Measurements from ENCODE around the gene BCL2L2.
"Not testable (repeated sequence)": the region's sequence is repeated elsewhere in the genome, so short reads cannot be mapped to it uniquely, and the experiment has no call there.

BCL2L2 gene

DNA sequence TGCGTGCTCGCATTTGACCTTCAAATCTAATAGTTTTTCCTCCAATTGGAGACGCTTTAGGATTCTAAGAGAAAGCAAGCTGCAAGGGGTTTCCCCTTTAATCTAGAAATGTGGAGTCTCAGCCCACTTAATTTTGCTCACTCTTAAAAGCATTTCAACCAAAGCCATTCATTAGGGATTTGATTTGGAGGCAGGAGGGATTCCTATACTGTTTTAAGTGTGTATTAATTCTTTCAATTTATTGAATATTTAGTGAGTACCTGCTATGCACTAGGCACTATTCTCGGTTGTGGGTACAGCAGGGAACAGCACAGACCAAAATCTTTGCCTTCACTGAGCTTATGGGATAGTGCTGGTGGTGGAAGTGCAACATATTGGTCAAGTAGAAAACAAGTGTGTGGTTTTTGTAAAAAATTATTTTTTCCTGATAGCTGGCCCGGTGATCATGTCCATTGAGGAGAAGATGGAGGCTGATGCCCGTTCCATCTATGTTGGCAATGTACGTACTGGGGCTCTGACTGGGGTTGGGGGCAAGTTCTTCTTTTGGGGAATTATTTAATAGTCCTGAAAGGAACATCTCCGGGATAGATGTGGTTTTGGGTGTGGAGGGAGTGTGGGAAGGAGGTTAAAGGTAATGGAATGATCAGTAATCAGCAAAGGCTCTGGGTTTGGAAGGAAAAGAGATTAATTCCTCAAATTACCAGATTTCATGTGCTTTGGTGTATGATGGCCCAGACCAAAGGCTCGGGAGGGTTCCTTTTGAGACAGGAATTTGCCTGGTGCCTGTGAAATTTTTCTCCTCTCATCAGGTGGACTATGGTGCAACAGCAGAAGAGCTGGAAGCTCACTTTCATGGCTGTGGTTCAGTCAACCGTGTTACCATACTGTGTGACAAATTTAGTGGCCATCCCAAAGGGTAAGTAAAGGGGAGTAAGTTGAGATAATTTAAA is 16.2 kb downstream of the BCL2L2 start:
- in situ Hi-C loops (cut with HindIII; ENCODE audit: low sequenced_read_pairs) = no loop called here

DNA sequence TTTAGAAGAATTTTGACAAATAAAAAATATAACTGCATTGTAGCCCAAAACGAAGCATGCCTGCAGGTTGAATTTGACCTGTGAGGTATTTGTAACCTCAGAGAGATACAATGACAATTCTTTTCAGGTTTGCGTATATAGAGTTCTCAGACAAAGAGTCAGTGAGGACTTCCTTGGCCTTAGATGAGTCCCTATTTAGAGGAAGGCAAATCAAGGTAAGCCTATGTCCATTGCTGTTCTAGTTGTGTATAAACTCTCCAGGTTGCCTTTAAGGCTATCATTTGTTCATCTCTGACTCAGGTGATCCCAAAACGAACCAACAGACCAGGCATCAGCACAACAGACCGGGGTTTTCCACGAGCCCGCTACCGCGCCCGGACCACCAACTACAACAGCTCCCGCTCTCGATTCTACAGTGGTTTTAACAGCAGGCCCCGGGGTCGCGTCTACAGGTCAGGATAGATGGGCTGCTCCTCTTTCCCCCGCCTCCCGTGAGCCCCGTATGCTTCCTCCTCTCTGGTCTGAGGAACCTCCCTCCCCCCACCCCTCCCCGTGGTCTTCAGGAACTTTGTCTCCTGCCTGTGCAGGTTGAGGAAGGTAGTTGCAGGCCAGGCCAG is 17.3 kb downstream of the BCL2L2 start:
- in situ Hi-C loops (cut with HindIII; ENCODE audit: low sequenced_read_pairs) = no loop called here

DNA sequence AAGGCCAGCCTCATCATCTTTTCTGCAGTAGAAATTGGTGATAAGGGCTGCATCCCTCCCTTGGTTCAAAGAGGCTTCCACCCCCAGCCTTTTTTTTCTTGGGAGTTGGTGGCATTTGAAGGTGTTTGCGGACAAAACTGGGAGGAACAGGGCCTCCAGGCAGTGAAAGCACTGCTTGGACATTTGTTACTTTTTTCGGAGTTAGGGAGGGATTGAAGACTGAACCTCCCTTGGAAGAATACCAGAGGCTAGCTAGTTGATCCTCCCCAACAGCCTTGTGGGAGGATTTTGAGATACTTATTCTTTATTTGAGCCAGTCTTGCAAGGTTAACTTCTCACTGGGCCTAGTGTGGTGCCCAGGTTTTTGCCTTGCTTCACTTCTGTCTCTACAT is 17.8 kb downstream of the BCL2L2 start:
- in situ Hi-C loops (cut with HindIII; ENCODE audit: low sequenced_read_pairs) = no loop called here

DNA sequence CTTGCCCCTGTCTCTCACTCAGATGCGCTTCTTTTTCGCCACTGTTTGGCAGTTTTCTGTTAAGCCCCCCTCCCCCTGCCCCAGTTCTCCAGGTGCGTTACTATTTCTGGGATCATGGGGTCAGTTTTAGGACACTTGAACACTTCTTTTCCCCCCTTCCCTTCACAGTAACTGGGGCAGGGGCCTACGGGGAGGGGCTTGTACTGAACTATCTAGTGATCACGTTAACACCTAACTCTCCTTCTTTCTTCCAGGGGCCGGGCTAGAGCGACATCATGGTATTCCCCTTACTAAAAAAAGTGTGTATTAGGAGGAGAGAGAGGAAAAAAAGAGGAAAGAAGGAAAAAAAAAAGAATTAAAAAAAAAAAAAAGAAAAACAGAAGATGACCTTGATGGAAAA is 18.4 kb downstream of the BCL2L2 start:
- in situ Hi-C loops (cut with HindIII; ENCODE audit: low sequenced_read_pairs) = no loop called here

DNA sequence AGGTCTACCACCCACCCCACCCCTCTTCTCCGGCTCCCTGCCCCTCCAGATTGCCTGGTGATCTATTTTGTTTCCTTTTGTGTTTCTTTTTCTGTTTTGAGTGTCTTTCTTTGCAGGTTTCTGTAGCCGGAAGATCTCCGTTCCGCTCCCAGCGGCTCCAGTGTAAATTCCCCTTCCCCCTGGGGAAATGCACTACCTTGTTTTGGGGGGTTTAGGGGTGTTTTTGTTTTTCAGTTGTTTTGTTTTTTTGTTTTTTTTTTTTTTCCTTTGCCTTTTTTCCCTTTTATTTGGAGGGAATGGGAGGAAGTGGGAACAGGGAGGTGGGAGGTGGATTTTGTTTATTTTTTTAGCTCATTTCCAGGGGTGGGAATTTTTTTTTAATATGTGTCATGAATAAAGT is 19.1 kb downstream of the BCL2L2 start:
- in situ Hi-C loops (cut with HindIII; ENCODE audit: low sequenced_read_pairs) = not testable (repeated sequence)

DNA sequence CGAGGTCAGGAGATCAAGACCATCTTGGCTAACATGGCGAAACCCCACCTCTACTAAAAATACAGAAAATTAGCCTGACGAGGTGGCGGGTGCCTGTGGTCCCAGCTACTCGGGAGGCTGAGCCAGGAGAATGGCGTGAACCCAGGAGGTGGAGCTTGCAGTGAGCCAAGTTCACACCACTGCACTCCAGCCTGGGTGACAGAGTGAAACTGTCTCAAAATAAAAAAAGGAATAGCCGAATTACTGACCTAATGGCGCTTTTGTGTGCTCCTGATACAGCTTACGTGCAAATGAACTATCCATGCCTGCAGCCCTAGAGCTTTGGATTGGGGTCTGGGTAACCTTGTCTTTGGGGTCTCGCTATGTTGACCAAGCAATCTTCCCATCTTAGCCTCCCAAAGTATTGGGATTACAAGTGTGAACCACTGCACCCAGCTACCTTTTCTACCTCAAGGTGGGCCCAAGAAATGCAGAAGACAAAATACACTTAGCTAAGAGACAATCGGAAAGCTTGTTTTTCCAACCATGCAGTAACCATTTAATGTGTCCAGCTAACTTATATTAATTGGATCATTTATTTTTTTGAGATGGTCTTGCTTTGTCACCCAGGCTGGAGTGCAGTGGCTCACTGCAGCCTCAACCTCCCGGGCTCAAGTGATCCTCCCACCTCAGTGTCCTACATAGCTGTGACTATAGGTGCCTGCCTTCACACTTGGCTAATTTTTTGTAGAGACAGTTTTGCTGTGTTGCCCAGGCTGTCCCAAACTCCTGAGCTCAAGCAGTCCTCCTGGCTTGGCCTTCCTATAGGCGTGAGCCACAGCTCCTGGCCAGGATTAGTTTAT is 20.1 kb downstream of the BCL2L2 start:
- in situ Hi-C loops (cut with HindIII; ENCODE audit: low sequenced_read_pairs) = no loop called here

DNA sequence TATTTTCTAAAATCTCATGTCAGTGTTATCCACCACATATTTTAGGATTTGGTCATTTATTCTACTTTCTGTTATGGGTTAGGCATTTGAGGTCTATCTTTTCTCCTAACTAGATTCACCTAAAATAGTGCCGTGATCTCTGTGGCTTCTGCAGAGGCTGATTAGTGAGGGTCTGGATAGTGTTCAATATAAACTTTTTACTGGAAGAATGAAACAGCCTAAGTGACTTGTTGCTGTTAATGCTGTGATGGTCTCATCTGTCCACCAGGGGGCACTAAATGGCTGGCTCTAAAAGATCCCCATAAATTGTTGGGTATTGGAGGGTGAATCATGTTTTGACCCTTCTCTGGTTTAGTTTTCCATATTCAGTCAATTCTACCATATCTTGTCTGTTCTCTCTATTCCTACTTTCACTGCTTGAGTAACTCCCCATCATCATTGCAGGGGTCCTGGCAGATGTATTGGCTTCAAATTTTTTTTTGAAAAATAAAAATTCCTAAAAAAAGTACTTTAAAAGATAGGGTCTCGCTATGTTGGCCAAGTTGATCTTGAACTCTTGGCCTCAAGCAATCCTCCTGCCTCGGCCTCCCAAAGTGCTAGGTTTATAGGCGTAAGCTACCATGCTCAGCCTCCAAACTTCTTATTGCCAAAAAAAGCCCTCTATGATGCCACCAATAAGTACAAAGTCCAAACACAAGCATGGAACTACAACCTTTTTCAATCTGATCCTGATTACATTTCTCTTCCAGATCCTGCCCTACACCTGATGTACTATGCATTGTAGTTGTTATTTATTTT is 21.5 kb downstream of the BCL2L2 start:
- in situ Hi-C loops (cut with HindIII; ENCODE audit: low sequenced_read_pairs) = no loop called here

DNA sequence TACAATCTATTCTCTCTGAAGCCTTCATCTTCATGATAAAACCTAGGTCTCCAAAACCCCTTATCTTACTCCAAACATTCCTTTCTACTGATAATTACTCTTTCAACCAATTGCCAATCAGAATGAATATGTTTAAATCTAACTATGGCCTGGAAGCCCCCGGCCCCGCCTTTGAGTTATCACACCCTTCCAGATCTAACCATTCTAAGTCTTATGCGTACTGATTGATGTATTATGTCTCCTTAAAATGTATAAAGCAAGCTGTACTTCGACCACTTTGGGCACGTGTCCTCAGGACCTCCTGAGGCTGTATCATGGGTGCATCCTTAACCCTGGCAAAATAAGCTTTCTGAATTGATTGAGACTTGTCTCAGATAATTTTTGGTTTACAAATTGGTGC is 29.0 kb downstream of the BCL2L2 start:
- in situ Hi-C loops (cut with HindIII; ENCODE audit: low sequenced_read_pairs) = no loop called here

DNA sequence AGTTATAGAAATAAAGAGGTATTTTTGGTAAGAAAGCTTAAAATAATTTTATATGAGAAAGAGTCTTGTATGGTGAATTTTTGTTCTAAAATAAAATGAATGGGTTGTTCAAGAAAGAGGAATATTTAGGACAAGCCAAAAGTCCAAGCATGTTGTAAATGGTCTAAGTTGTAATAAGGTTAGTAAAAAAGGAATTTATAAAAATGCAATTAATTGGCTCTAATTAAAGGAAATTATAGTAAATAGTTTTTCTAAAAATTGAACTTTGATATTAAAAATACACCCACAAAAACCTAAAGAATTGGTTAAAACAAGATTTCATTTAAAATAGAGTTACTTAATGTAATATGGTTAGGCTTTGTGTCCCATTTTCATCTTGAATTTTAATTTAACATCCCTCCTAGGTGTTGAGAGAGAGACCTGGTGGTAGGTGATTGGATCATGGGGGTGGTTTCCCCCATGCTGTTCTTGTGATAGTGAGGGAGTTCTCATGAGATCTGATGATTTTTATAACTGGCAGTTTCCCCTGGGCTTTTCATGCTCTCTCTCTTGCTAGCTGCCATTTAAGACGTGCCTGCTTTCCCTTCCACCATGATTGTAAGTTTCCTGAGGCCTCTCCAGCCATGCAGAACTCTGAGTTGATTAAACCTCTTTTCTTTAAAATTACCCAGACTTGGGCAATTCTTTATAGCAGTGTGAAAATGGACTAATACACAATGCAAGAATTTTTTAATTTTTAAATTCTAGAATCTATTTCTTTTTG is 33.1 kb downstream of the BCL2L2 start:
- in situ Hi-C loops (cut with HindIII; ENCODE audit: low sequenced_read_pairs) = no loop called here

DNA sequence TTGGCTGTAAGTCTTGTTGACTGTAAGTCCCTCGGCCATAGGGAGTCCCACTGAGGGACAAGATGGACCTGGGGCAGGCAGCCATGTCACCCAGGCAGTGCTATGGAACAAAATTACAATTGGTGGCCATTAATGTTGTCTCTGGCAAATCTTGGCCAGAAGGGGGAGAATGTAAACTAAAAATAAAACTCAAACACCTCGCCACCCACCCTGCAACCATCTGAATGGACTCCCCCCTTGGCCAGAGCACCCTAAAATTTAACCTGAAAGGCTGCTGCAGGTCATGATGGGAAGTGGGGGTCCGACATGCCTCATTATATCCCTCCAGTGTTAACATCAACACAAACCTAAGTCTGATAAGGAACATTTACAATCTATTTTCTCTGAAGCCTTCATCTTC is 37.8 kb downstream of the BCL2L2 start:
- in situ Hi-C loops (cut with HindIII; ENCODE audit: low sequenced_read_pairs) = no loop called here

DNA sequence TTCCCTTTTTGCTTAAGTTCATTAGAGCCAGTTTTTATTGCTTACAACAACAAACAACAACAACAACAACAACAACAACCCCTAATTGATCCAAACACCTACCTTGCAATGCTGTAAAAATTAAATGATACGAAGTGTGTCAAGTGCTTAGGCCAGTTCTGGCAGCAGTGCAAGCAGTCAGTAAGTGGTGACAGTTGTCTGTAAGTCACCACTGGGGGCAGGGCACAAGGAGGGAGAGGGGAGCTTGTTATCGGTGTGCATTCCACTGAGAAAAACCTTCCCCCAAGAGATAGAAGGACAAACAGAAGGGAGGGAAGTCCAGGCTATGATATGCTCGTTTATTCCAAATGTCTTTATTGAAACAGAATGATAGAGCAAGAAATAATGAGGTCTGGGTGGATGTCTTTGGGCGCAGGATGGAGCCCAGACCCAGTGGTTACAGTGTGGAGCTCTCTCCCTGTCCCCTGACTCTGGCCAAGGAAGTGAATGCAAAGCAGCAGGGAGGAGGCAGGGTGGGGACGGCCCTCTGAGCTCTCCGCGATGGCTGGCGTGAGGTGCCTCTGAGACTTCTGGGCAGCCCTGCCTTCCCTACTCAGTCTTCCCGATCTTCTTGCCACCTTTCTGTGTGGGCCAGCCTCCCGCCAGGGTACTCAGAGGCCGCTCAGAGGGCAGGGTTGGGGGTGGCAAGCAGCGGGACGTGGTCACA is 39.5 kb downstream of the BCL2L2 start:
- in situ Hi-C loops (cut with HindIII; ENCODE audit: low sequenced_read_pairs) = no loop called here

DNA sequence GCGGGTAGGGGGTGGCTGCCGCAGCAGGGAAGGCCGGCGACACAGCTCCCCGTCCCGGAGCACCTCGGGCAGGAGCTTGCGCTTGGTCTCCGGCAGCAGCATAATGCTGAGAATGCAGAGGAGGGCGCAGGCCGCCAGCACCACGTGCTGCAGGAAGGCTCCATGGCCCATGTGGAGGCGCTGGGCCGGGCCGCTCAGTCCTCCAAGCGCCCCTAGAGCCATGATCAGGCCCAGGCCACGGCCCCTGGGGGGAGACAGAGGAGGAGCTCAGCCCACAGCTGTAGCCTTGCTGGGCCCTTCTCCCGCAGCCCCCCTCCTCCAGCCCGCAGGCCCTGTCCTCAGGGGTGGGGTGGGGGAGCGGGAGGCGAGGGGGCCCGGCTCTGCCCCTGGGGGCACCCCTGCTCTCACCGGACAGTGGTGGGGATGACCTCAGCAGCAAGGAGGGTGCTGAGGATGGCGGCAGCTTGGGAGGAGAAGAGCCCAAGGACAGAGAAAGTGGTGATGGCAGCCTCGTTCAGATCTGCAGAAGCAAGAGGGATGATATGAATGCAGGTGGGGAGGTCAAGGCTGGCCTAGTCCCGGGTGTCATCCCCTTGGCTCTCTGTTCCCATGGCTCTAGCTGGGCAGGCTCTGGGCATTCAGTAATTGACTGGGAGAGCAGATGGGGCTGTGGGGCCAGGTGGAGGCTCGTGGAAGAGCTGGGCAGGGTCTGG is 40.2 kb downstream of the BCL2L2 start:
- in situ Hi-C loops (cut with HindIII; ENCODE audit: low sequenced_read_pairs) = no loop called here

DNA sequence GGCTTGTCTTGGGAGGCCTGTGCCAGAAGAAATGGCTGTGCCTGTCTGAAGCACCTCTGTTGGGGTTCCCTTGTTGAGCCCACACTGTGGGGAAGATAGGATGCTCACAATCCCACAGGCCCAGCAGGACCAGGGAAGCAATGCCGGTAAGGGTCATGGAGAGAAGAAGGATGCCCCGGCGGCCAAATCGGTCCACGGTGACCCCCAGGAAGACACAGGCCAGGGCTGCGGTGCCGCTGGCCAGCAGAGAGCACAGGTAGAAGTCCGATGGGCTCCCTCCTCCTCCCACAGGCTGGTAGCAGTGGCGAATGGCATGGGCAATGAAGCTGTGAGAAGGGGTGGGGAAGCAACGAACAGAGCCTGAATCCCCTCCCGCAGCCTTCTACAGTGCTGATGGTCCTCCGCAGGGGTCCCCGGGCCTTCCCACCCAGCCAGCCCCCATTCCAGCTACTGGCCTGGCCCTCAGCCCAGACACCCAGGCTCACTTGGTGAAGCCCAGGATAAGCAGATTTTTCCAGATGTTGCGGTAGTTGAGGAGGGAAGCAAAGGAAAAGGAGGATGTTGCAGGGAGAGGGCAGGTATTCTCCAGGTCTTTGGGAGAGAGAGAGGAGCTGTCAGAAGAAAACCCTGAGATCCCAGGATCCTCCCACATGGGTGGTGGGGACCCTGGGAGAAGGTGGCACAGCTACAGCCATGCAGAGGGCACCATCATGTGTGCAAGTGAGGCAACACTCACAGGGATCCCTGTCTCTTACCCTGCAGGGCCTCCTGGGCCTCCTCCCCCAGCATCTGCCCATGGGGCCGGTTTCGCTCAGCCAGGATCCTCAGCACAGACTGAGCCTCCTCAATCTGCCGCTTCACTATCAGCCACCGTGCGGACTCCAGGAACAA is 41.0 kb downstream of the BCL2L2 start:
- in situ Hi-C loops (cut with HindIII; ENCODE audit: low sequenced_read_pairs) = no loop called here

DNA sequence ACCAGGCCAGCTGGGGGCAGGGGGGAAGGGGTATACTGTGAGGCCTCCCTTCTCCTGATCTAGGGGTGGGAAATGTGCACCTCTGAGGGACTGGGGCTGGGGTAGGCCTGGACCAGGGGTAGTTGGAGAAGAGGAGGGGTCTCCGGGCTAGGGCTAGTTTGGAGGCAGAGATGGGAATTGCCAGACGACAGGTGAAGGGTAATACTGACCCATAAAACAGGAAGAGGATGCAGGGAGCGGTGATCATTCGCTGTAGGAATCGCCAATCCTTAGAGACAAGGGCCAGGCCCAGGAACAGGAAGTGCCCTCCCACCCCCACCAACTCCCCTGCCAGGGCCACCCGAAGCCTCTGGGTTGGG is 41.6 kb downstream of the BCL2L2 start:
- in situ Hi-C loops (cut with HindIII; ENCODE audit: low sequenced_read_pairs) = no loop called here

DNA sequence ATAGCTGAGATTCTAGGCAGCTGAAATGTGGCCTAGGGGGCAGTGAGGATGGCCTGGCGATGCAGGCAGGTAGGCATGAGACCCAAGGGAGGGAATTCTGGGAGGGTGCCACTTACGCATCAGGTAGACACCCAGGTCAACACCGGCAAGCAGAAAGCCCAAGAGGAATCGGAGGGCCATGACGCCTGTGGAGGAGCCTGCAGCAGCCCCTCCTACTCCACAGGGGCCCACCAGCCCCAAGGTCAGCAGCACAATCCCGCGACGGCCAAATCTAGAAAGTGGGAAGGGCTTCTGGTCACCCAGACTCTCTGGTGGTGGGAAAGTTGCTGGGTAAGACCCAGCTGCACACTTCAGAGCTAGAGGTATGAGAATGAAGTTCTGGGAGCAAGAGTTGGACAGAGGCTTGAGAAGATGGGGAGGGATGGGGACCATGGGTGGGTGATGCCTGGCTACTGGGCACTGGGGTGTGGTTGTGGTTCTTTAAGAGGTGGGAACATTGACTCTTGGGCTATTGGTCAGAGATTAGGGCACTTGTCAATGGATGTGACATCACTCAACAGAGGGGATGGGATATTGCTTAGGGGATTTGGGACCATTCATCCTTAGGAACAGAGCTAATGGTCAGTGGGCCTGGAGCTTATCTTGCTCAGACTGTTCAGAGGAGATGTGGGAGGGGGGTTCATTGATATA is 42.7 kb downstream of the BCL2L2 start:
- in situ Hi-C loops (cut with HindIII; ENCODE audit: low sequenced_read_pairs) = no loop called here

DNA sequence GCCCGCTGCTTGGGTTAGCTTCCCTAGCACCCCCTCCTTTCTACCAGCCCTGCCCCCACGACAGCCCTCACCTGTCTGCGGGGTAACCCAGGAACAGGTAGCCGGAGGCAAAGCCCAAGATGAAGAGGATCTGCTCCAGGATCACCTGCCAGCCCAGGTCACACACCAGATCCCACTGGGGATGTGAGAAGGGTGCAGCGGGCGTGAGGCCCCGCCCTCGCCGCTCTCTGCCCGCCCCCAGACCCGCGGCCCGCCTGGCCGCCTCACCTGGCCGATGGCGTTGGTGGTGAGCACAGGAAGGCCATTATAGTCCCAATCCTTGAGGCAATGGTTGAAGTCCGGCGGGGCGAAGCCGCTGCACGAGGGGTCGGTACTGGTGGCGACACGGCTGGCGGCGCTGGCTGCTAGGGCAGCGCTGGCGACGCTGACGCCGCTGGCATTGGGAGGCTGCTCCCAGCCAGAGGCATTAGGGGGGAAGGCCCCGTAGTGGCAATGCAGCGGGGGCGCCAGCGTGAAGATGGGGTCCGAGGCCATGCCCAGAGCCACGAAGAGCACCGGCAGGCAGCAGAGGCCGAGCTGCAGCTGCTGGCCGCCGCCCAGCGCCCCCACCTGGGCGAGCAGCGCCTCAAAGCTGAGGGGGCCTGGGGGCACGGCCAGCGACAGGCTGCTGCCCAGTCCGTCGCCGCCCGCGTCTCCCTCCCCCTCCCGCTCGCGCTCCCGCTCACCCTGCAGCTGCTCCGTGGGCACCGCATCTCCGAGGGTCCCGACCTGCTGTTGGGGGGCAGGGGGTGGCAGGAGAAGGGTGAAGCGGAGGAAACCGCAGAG is 45.3 kb downstream of the BCL2L2 start:
- in situ Hi-C loops (cut with HindIII; ENCODE audit: low sequenced_read_pairs) = no loop called here
